GOT3 (cell line): Measurements from ENCODE around the gene SLC38A10.
"Not testable (repeated sequence)": the region's sequence is repeated elsewhere in the genome, so short reads cannot be mapped to it uniquely, and the experiment has no call there.

Source experiments
- DNase-seq: peaks from one replicate; lab custom pipeline; 2025; ENCODE audit warnings: mixed read lengths; lab: John Stamatoyannopoulos, UW

The SLC38A10 gene

GRCh38 chr17:81312624-81313325 lies 17.7 kb upstream of the SLC38A10 start:
- DNase-seq: no peak

- no peak for DNase-seq
Observed at GRCh38 chr17:81311946-81312345, 16.8 kb upstream of the SLC38A10 start.

- DNase-seq: no peak
Observed at GRCh38 chr17:81310949-81311550, 15.9 kb upstream of the SLC38A10 start.

GRCh38 chr17:81309859-81310839 lies 15.0 kb upstream of the SLC38A10 start:
- no peak for DNase-seq

- no peak for DNase-seq
Observed at GRCh38 chr17:81309140-81309858, 14.2 kb upstream of the SLC38A10 start.

- not testable (repeated sequence) for DNase-seq
Observed at GRCh38 chr17:81308784-81309139, 13.7 kb upstream of the SLC38A10 start.

- DNase-seq: no peak
Observed at GRCh38 chr17:81307636-81308560, 12.8 kb upstream of the SLC38A10 start.

GRCh38 chr17:81306898-81307510 lies 11.9 kb upstream of the SLC38A10 start:
- DNase-seq: no peak

- no peak for DNase-seq
Observed at GRCh38 chr17:81306491-81306890, 11.4 kb upstream of the SLC38A10 start.

GRCh38 chr17:81305051-81305630 lies 10.0 kb upstream of the SLC38A10 start:
- no peak for DNase-seq

GRCh38 chr17:81304196-81305015 lies 9.3 kb upstream of the SLC38A10 start:
- no peak for DNase-seq

GRCh38 chr17:81303385-81303784 lies 8.3 kb upstream of the SLC38A10 start:
- no peak for DNase-seq

- DNase-seq: no peak
Observed at GRCh38 chr17:81302861-81303333, 7.8 kb upstream of the SLC38A10 start.

- DNase-seq: no peak
Observed at GRCh38 chr17:81302324-81302723, 7.2 kb upstream of the SLC38A10 start.

GRCh38 chr17:81301195-81302144 lies 6.4 kb upstream of the SLC38A10 start:
- DNase-seq: no peak

- DNase-seq: no peak
Observed at GRCh38 chr17:81300586-81301155, 5.6 kb upstream of the SLC38A10 start.

GRCh38 chr17:81299846-81300585 lies 4.9 kb upstream of the SLC38A10 start:
- no peak for DNase-seq
